GM23338 (cell line): ENCODE results near the gene POLDIP2.

Experiments used
- CREB1 ChIP-seq: fragments of 250-450 bp; sonication (Bioruptor Pico); IDR thresholded peaks from 2 replicates; pipeline ENCODE4 v1.5.0; 2020; ENCODE audit warnings: low read depth, mild to moderate bottlenecking, moderate library complexity
- EZH2 ChIP-seq: fragments of 200-600 bp; sonication (generic); IDR thresholded peaks from one replicate; pipeline ENCODE4 v1.8.0; 2017; ENCODE audit warnings: antibody characterized with exemption, mild to moderate bottlenecking, low read depth; ENCODE audit not compliant: unreplicated experiment
- EZH2phosphoT487 ChIP-seq: fragments of 200-600 bp; sonication (generic); IDR thresholded peaks from one replicate; pipeline ENCODE4 v1.8.1; 2018; ENCODE audit warnings: antibody characterized with exemption; ENCODE audit not compliant: unreplicated experiment
- JUNB ChIP-seq: IDR thresholded peaks from one replicate; pipeline ENCODE4 v1.6.1; 2016; ENCODE audit warnings: antibody characterized with exemption; ENCODE audit not compliant: unreplicated experiment
- NANOG ChIP-seq: IDR thresholded peaks from 2 replicates; pipeline ENCODE4 v1.6.1; 2016; ENCODE audit warnings: antibody characterized with exemption, borderline replicate concordance
- POLR2AphosphoS5 ChIP-seq: IDR thresholded peaks from 2 replicates; pipeline ENCODE4 v1.6.1; 2016; ENCODE audit warnings: antibody characterized with exemption, low read depth
- ZNF114 ChIP-seq: fragments of 250-450 bp; sonication (Bioruptor Pico); IDR thresholded peaks from 2 replicates; pipeline ENCODE4 v1.5.0; 2020; ENCODE audit warnings: mild to moderate bottlenecking, moderate library complexity
- TF ChIP-seq, protein P1 (sequence below), 2 experiments: fragments of 200-600 bp in 1 of 2; sonication (generic) in 1 of 2; conservative IDR thresholded peaks; 2 replicates each; pipeline versions ENCODE4 v1.5.1 to v1.6.1; 2016 to 2017; ENCODE audit warnings: antibody characterized with exemption in 2 of 2, low read depth in 2 of 2, mild to moderate bottlenecking in 2 of 2, moderate library complexity in 1 of 2
- TF ChIP-seq, protein P2 (sequence below): IDR thresholded peaks from one replicate; pipeline ENCODE4 v1.6.1; 2018; ENCODE audit warnings: antibody characterized with exemption; ENCODE audit not compliant: unreplicated experiment
- TF ChIP-seq, protein P3 (sequence below): fragments of 250-450 bp; sonication (Bioruptor Pico); IDR thresholded peaks from 2 replicates; pipeline ENCODE4 v1.5.0; 2020; ENCODE audit warnings: mild to moderate bottlenecking, moderate library complexity

DNA sequence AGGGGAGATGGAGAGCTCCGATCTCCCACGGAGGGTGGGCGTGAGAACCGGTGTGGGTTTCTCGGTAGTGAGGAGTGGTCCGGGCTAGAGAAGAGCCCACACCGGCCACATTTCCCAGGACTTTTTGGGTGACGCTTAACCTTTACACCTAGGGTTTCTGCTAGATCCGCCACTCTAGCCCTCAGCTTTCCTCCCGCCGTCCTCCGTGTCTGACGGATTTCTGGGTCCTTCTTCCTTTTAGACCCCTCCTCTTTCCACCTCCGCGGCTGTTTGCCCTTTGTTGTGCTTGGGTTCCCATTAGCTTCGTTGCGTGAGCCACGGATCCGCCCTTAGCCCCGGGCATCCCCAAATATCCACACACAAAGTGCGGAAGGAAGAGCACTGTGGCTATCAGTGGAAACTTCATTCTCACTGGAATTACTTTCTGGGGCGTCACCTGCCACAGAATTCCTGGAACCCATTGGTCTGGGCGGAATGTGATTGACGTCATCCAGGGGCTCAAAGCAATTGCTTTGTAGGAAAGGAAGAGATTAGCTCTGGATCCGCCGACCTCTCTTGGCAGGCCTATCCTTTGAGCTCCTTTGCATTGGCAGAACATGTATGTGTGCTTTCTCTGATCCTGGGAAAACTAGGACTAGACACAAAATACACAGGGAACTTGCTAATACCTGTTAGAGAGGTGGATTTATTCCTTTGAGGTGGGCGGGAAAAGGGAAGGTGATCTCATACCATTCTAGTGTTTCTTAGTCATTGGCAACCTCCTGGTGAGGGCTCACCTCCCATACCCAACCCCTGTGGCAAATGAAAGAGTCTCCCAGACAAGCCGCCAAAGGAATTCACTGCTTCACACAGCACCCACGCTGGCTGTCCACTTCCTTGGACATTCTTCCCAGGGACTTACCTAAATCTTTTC is 21.1 kb downstream of the POLDIP2 start:
- TF ChIP-seq, protein P1, sequence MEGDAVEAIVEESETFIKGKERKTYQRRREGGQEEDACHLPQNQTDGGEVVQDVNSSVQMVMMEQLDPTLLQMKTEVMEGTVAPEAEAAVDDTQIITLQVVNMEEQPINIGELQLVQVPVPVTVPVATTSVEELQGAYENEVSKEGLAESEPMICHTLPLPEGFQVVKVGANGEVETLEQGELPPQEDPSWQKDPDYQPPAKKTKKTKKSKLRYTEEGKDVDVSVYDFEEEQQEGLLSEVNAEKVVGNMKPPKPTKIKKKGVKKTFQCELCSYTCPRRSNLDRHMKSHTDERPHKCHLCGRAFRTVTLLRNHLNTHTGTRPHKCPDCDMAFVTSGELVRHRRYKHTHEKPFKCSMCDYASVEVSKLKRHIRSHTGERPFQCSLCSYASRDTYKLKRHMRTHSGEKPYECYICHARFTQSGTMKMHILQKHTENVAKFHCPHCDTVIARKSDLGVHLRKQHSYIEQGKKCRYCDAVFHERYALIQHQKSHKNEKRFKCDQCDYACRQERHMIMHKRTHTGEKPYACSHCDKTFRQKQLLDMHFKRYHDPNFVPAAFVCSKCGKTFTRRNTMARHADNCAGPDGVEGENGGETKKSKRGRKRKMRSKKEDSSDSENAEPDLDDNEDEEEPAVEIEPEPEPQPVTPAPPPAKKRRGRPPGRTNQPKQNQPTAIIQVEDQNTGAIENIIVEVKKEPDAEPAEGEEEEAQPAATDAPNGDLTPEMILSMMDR (conservative IDR thresholded peaks at IDR 0.05; ENCODE audit: low read depth in 2 of 2) = no peak
- peak; percentile 87 for TF ChIP-seq CREB1 (CRISPR knock-in tag)
- no peak; the same call in 1 of the 2 replicates for TF ChIP-seq POLR2AphosphoS5
- TF ChIP-seq ZNF114 (CRISPR knock-in tag) = no peak
- no peak for TF ChIP-seq EZH2
- TF ChIP-seq EZH2phosphoT487 = no peak
- no peak for TF ChIP-seq JUNB
- TF ChIP-seq, protein P2, sequence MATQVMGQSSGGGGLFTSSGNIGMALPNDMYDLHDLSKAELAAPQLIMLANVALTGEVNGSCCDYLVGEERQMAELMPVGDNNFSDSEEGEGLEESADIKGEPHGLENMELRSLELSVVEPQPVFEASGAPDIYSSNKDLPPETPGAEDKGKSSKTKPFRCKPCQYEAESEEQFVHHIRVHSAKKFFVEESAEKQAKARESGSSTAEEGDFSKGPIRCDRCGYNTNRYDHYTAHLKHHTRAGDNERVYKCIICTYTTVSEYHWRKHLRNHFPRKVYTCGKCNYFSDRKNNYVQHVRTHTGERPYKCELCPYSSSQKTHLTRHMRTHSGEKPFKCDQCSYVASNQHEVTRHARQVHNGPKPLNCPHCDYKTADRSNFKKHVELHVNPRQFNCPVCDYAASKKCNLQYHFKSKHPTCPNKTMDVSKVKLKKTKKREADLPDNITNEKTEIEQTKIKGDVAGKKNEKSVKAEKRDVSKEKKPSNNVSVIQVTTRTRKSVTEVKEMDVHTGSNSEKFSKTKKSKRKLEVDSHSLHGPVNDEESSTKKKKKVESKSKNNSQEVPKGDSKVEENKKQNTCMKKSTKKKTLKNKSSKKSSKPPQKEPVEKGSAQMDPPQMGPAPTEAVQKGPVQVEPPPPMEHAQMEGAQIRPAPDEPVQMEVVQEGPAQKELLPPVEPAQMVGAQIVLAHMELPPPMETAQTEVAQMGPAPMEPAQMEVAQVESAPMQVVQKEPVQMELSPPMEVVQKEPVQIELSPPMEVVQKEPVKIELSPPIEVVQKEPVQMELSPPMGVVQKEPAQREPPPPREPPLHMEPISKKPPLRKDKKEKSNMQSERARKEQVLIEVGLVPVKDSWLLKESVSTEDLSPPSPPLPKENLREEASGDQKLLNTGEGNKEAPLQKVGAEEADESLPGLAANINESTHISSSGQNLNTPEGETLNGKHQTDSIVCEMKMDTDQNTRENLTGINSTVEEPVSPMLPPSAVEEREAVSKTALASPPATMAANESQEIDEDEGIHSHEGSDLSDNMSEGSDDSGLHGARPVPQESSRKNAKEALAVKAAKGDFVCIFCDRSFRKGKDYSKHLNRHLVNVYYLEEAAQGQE = no peak
- TF ChIP-seq, protein P3, sequence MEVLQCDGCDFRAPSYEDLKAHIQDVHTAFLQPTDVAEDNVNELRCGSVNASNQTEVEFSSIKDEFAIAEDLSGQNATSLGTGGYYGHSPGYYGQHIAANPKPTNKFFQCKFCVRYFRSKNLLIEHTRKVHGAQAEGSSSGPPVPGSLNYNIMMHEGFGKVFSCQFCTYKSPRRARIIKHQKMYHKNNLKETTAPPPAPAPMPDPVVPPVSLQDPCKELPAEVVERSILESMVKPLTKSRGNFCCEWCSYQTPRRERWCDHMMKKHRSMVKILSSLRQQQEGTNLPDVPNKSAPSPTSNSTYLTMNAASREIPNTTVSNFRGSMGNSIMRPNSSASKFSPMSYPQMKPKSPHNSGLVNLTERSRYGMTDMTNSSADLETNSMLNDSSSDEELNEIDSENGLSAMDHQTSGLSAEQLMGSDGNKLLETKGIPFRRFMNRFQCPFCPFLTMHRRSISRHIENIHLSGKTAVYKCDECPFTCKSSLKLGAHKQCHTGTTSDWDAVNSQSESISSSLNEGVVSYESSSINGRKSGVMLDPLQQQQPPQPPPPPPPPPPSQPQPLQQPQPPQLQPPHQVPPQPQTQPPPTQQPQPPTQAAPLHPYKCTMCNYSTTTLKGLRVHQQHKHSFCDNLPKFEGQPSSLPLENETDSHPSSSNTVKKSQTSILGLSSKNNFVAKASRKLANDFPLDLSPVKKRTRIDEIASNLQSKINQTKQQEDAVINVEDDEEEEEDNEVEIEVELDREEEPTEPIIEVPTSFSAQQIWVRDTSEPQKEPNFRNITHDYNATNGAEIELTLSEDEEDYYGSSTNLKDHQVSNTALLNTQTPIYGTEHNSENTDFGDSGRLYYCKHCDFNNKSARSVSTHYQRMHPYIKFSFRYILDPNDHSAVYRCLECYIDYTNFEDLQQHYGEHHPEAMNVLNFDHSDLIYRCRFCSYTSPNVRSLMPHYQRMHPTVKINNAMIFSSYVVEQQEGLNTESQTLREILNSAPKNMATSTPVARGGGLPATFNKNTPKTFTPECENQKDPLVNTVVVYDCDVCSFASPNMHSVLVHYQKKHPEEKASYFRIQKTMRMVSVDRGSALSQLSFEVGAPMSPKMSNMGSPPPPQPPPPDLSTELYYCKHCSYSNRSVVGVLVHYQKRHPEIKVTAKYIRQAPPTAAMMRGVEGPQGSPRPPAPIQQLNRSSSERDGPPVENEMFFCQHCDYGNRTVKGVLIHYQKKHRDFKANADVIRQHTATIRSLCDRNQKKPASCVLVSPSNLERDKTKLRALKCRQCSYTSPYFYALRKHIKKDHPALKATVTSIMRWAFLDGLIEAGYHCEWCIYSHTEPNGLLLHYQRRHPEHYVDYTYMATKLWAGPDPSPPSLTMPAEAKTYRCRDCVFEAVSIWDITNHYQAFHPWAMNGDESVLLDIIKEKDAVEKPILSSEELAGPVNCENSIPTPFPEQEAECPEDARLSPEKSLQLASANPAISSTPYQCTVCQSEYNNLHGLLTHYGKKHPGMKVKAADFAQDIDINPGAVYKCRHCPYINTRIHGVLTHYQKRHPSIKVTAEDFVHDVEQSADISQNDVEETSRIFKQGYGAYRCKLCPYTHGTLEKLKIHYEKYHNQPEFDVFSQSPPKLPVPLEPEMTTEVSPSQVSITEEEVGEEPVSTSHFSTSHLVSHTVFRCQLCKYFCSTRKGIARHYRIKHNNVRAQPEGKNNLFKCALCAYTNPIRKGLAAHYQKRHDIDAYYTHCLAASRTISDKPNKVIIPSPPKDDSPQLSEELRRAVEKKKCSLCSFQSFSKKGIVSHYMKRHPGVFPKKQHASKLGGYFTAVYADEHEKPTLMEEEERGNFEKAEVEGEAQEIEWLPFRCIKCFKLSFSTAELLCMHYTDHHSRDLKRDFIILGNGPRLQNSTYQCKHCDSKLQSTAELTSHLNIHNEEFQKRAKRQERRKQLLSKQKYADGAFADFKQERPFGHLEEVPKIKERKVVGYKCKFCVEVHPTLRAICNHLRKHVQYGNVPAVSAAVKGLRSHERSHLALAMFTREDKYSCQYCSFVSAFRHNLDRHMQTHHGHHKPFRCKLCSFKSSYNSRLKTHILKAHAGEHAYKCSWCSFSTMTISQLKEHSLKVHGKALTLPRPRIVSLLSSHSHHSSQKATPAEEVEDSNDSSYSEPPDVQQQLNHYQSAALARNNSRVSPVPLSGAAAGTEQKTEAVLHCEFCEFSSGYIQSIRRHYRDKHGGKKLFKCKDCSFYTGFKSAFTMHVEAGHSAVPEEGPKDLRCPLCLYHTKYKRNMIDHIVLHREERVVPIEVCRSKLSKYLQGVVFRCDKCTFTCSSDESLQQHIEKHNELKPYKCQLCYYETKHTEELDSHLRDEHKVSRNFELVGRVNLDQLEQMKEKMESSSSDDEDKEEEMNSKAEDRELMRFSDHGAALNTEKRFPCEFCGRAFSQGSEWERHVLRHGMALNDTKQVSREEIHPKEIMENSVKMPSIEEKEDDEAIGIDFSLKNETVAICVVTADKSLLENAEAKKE (CRISPR knock-in tag) = no peak
- TF ChIP-seq NANOG = no peak
